ENCODE measurements around the gene ZBTB7A.

Gene ZBTB7A

GRCh38 chr19:4052114-4052992, 14.3 kb downstream of the ZBTB7A start:
- no peak for DNase-seq

GRCh38 chr19:4051175-4052101, 15.3 kb downstream of the ZBTB7A start:
- DNase-seq, result no peak

GRCh38 chr19:4049432-4049831, 17.3 kb downstream of the ZBTB7A start:
- no peak for DNase-seq

GRCh38 chr19:4046946-4047683, 19.6 kb downstream of the ZBTB7A start:
- no peak for DNase-seq

- no peak for DNase-seq
These were observed 20.4 kb downstream of the ZBTB7A start for GRCh38 chr19:4046362-4046691.

GRCh38 chr19:4045597-4046361, 20.9 kb downstream of the ZBTB7A start:
- DNase-seq, result no peak

GRCh38 chr19:4044990-4045465, 21.7 kb downstream of the ZBTB7A start:
- DNase-seq, result no peak

GRCh38 chr19:4043966-4044715, 22.6 kb downstream of the ZBTB7A start:
- DNase-seq, result no peak

GRCh38 chr19:4043401-4043800, 23.3 kb downstream of the ZBTB7A start:
- no peak for DNase-seq

- no peak for DNase-seq
These were observed 24.0 kb downstream of the ZBTB7A start for GRCh38 chr19:4042731-4043082.

- no peak for DNase-seq
These were observed 24.5 kb downstream of the ZBTB7A start for GRCh38 chr19:4042064-4042730.

GRCh38 chr19:4038661-4039423, 27.9 kb downstream of the ZBTB7A start:
- DNase-seq, result no peak

- DNase-seq, result no peak
These were observed 28.6 kb downstream of the ZBTB7A start for GRCh38 chr19:4038057-4038456.

- no peak for DNase-seq
These were observed 29.3 kb downstream of the ZBTB7A start for GRCh38 chr19:4037301-4037949.

GRCh38 chr19:4036576-4037300, 30.0 kb downstream of the ZBTB7A start:
- no peak for DNase-seq

GRCh38 chr19:4035582-4035981, 31.1 kb downstream of the ZBTB7A start:
- DNase-seq, result no peak

GRCh38 chr19:4035018-4035566, 31.6 kb downstream of the ZBTB7A start:
- no peak for DNase-seq

Data from activated T-cell treated with anti-CD3 and anti-CD28 coated beads for 4 hours (primary cell).